HG02973 (cell line): ENCODE results near the gene POLD3.
"Not testable (repeated sequence)": the region's sequence is repeated elsewhere in the genome, so short reads cannot be mapped to it uniquely, and the experiment has no call there.

Experiments used
- ATAC-seq: cut with Tn5 transposase; IDR thresholded peaks from one replicate; pipeline ENCODE4 v1.9.1; 2021; ENCODE audit warnings: moderate library complexity; ENCODE audit not compliant: unreplicated experiment

The POLD3 gene

GRCh38 chr11:74581954-74582547 is 10.3 kb upstream of the POLD3 start:
- no peak for ATAC-seq

DNA sequence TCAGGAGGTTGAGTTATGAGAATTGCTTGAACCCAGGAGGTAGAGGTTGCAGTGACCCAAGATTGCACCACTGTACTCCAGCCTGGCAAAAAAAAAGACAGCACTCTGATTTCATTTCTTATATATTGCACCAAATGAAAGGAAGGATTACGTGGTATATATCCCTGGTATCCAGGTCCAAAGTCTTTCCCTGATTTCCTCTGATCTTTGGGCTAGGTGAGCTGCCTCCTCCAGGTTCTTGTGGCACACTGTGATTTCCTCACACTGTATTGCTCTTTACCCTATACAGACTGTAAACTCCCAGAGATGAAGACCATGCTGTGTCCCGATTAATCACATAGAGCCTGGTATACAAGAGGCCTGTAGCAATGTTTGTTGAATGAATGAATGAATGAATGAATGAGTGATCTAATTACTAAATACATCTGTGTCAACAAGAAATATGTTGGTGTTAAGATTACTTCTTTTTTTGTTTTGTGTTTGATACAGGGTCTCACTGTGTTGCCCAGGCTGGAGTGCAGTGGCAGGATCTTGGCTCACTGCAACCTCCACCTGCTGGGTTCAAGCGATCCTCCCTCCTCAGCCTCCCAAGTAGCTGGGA is 9.3 kb upstream of the POLD3 start:
- ATAC-seq, result no peak

GRCh38 chr11:74590492-74590891 is 1.9 kb upstream of the POLD3 start:
- ATAC-seq, result not testable (repeated sequence)

- peak; percentile 11 for ATAC-seq
Measured at GRCh38 chr11:74592063-74592440, 330 bp upstream of the POLD3 start.

GRCh38 chr11:74593463-74593862 is 1.1 kb downstream of the POLD3 start:
- ATAC-seq, result no peak

- no peak for ATAC-seq
Measured at GRCh38 chr11:74602637-74603556, 10.5 kb downstream of the POLD3 start.

- ATAC-seq, result no peak
Measured at GRCh38 chr11:74603845-74604244, 11.5 kb downstream of the POLD3 start.

DNA sequence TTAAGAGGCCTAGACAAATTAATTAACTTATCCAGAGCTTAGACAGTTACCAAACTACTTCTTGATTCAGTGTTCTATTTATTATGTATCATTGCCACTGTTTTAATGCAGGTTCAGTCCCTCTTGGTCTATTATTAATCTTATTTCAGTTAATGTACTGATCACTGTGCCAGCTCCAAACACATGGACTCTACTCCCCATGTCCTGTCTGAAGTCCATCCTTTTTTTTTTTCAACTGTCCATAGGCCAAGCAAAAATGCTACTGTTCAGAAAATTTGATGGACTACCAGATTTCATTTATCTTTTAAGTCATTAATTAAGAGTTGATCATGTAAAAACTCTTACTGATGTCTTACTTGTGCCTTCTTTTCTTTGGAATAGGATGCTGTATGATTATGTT is 11.9 kb downstream of the POLD3 start:
- ATAC-seq, result no peak

DNA sequence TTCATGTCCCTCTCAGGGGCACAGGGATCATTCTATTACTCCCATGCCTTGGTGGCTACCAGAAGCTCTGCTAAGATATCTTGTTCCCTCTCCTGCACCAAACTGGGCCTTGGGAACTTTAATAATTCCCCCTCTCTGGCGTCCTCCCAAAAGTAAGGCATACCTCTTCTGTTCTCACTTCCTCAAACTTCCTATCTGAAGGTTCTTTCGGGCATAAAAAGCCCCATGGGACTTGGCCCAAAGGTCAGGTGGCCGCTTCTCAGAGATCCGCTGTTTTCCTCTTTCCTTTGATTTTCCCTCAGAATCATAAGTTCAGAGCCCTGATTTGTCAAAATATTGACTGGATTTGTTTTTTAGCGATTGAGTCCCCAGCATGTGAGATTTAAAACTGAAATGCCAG is 13.0 kb downstream of the POLD3 start:
- ATAC-seq, result no peak

GRCh38 chr11:74608431-74608830 is 16.0 kb downstream of the POLD3 start:
- no peak for ATAC-seq

- ATAC-seq, result no peak
Measured at GRCh38 chr11:74611369-74611861, 19.0 kb downstream of the POLD3 start.

DNA sequence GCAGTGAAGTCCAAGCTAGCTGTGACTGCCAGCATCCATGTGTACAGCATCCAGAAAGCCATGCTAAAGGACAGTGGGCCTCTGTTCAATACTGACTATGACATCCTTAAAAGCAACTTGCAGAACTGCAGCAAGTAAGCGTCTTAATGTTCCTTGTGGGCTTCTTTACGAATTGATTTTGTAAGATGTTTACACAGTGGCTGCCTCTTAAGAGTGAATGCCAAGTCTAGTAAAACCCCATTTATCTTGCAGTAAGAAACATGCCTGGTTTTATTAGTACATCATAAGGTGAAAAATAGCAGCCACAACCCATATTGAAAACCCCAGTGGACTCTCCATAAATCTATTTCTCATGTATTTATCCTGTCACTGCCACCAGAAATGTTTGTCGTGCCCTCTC is 20.5 kb downstream of the POLD3 start:
- ATAC-seq, result no peak

DNA sequence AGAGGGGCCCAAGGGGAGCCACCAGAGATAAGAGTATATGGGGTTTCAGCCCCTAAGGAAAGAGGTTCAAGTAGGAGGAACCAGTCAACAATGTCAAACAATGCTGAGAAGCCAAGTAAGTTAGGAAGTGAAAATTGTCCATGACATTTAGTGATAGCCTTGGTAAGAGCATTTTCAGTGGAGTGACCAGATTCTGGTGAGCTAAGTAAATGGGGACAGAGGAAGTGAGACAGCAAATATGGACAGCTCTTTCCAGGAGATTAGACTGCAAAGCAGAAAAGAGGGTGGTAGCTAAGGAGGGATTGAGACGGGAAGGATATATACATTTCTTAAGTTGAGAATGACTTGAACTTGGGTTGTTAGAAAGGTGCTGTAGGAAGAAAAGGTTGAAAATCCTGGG is 22.9 kb downstream of the POLD3 start:
- ATAC-seq, result no peak

DNA sequence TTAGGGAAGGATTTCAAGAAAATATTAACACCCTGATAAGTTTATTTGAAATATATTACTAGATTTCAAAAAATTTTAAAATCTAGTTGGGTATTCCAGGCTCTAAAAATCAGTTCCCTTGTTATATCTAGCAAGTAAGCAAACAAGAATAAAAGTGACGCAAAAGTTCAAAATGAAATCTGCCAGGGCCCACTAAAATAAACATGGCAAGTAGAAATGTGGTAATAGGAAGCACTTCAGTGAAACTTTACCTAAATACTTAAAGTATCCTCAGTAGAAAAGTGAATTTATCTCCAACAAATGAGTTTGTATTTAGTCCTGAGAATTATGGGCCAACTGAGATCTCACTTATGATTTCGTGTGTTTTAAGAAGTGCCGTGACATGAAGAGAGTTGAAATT is 23.6 kb downstream of the POLD3 start:
- no peak for ATAC-seq

- ATAC-seq, result no peak
Measured at GRCh38 chr11:74620531-74620930, 28.1 kb downstream of the POLD3 start.

GRCh38 chr11:74626130-74626529 is 33.7 kb downstream of the POLD3 start:
- no peak for ATAC-seq

DNA sequence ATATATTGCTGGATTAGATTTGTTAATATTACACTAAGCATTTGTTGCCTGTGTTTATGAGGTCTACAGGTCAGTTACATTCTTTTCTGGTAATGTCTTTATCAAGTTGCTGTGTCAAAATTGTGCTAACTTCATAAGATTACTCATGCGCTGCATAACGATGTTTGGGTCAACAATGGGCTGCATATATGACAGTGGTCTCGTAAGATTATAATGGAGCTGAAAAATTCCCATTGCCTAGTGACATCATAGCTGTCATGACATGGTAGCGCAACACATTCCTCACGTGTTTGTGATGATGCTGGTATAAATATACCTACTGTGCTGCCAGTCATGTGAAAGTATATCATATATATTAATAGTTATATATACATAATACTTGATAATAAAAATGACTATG is 34.2 kb downstream of the POLD3 start:
- no peak for ATAC-seq

GRCh38 chr11:74627381-74627780 is 35.0 kb downstream of the POLD3 start:
- no peak for ATAC-seq

- no peak for ATAC-seq
Measured at GRCh38 chr11:74630043-74630442, 37.7 kb downstream of the POLD3 start.

DNA sequence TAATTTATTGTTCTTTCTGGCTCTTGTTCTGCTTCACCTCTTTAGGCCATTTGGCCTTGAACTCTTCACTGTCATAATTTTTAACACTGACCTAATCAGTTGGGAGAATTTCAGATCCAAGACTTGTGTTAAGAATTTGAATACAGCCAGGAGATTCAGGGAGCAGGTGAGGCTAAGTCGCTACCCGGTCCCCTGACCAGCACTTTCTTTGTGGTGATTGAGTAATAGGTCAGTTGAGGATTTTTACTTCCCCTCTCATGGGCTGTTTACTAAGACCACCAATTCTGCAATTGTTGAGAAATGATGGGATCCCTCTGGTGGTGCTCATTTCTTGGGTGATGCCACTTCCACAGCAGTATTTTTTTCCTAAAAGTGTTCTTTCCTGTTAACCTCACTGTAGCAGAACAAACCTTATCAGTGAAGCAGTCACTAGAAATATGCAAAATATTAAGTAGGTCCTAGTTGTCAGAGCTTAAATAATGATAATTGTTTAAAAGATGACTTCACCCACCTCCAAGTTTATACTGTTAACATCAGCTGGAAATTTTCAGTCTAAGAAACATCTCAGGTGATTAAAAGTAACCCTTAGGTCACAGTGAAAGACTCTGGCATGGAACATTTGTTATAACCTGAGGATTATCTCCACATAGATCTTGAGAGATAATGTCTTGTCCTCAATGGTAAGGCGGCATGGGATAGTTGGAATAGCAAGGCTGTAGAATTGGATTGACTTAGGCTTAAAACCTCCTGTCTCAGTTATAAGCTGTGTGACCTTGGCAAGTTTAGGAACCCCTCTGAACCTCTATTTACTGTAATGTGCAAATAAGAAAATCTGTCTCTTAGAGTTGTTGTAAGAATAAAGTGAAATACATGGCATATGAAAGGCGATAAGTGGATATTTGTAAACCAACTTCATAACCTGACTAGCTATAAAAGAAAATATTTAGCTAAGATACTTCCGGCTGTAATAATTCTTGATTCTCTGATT is 41.3 kb downstream of the POLD3 start:
- no peak for ATAC-seq

DNA sequence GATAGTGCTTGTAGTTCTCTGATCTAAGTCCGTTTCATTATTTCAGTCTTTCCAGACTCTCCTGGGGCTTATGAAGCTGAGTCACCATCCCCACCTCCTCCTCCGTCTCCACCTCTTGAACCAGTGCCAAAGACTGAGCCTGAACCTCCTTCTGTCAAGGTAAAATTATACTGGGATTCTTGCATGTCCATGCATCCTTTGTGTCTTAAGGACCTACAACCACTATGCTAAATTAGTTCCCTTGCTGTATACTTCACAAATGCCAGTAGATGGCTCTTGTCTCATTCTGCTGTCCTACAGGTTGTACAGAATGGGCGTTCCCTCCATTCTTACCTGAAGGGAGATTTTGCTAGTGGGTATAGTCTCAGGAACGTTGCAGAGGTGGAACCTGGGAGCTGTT is 42.2 kb downstream of the POLD3 start:
- ATAC-seq, result no peak
